Epithelial cell of prostate (primary cell): ENCODE measurements around the gene PRICKLE1.
A peak's percentile ranks its signal among the peaks of the same experiment; 100 is the strongest.

ENCODE experiments used
- DNase-seq: peaks from one replicate; pipeline ENCODE4 v3.0.0-alpha.2; 2011; ENCODE audit warnings: low read depth, low spot score
- H3K27ac ChIP-seq: fragments of 450-650 bp; 2 replicates; pipeline ENCODE4 v1.5.1; 2017; ENCODE audit warnings: mild to moderate bottlenecking

Gene PRICKLE1

DNA sequence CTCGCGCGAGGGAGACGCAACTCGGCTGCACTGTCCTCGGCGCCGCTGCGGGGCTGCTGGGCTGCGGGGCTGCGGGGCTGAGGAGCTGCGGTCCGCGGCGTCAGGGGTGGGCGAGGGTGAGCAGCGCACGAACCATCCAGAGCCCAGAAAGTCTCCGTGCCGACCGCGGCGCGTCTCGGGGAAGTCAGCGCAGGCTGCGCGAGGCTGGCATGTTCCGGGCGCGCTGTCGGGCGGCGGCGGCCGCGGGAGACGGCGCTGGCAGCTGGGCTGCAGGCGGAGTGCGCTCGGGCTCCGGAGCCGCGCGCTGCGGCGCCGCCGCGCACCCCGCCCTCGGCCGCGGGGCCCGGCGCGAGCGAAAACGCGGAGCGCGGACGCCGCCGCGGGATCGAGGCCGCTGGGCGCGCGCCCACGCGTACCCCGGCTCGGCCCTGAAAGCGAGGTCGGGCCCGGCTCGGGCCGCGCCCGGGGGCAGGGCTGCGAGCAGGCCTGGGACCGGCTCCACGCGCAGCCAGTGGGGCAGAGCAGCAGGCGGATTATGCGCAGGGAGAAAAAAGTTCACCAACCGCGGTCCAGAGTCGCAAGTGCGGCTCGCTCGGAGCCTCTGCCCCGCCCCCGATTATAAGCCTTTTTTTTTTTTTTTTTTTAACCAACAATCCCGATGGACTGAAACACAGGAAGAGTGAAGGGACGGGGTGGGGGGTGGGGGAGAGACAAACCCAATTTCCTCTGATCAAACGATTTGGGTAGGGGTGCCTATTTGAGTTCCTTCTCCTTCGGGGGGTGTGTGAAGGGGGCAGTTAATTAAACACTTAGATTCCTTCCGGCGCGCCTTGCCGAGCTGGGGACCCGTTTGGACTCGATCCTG is at the start of gene PRICKLE1:
PRICKLE1 (minus strand) TSS at position 282 of the 865 bp plus-strand sequence. CDS start 117,230 bp downstream, outside the sequence.
- no peak for DNase-seq
- H3K27ac ChIP-seq: no peak within 1 kb of the TSS

DNA sequence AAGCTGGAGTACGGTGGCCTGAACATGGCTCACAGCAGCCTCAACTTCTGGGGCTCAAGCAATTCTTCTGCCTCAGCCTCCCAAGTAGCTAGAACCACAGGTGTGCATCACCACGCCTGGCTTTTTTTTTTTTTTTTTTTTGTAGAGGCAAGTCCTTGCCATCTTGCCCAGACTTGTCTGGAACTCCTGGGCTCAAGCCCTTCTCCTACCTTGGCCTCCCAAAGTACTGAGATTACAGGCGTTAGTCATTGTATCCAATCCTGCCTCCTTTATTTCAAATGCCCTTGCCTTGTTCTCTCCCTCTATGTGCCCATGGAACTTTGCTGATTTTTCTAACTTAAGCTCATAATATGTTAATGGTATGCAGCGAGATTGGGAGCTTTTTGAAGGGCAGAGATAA is 49.2 kb upstream of the PRICKLE1 start:
- H3K27ac ChIP-seq: no peak overlapping the region

DNA sequence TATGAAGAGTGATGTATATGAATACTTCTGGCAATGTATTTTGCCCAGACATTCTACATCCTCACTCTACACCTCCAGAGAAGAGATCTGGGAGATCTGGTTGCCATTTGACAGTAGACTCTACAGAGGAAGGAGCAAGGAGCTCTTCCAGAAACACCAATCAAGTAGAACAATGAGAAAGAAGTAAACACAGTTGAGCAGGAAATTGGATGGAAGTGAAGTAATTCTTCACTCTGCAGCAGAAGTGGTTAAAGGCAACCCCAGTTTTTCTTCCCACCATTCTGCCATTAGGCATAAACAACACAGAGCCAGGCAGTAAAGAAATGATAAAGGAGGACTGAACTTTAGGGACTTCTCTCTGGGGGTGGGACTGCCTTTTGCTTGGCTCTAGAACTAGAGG is 48.5 kb upstream of the PRICKLE1 start:
- H3K27ac ChIP-seq: no peak overlapping the region
- DNase-seq: no peak

More for the DNA sequence above, 49.2 kb upstream of the PRICKLE1 start:
- DNase-seq: peak; percentile 24

DNA sequence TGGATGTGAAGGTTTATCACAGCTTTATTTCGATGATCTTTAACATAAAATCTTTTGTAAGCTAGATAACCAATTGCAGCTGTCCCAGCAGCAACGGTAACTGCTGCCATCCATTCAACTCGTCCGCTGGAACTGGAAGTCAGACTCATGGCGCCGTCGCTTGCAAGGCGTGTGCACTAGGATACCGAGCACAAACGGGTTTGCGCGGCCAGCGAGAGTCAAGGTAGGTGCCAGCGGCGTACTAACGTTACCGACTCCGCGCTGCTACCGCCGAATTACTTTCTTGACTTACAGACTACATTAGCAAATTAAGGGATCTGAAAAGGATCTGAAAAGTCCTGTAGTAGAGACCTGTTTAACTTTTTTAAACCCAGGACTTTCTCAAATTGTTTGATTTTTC is 47.4 kb upstream of the PRICKLE1 start:
- DNase-seq: no peak
- no peak overlapping the region for H3K27ac ChIP-seq

DNA sequence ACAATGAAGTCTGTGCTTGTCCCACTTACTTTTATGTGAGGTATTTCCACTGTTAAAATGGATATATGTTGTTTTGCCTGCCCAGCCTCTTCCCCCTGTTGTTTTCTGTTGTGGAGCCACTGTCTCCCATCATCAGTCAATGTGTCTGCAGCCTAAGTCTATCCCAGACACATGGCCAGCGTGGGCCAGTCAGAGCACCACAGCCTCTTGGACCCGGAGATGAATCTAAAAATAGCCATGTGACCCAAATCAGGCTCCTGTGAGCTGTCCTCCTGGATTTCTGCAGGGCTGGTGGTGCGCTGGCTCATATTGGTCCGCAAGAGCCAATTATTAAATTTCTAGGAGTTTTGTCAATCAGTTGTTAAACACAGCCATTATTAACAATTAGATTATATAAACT is 44.0 kb upstream of the PRICKLE1 start:
- H3K27ac ChIP-seq: no peak overlapping the region
- DNase-seq: no peak

DNA sequence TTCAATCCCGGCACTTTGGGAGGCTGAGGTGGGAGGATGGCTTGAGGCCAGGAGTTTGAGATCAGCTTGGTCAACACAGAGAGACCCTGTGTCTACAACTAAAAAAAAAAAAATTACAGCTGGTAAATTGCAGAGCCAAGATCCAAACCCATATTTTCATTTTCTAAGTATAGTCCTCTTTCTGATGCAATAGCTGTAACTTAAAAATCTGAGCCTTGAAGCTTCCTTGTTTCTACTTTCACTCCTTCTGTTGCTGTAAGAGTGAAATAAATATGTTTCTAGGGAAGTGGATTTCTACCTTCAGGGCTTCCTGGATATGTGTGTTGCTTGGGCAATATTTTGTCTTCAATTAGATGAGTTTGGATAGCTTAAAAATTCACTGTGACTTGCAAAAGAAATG is 42.0 kb upstream of the PRICKLE1 start:
- no peak overlapping the region for H3K27ac ChIP-seq
- no peak for DNase-seq

DNA sequence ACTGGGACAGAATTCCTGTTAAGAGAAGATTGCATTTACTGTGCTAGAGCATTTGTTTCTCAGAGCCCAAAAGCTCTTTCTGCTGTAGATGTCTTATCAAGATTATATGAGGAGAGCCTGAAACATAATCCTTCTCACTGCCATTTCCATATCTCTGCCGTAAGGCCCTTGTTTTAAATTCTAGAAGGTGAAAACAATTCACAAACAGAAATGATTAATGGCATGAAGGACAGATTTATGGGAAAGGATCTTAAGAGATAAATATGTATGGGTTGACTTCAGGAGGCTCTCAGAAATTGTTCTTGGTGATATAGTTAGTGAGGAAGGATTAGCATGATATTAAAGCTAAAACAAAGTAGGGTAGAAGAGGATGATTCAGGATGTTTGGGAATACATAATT is 40.8 kb upstream of the PRICKLE1 start:
- H3K27ac ChIP-seq: no peak overlapping the region
- DNase-seq: no peak

DNA sequence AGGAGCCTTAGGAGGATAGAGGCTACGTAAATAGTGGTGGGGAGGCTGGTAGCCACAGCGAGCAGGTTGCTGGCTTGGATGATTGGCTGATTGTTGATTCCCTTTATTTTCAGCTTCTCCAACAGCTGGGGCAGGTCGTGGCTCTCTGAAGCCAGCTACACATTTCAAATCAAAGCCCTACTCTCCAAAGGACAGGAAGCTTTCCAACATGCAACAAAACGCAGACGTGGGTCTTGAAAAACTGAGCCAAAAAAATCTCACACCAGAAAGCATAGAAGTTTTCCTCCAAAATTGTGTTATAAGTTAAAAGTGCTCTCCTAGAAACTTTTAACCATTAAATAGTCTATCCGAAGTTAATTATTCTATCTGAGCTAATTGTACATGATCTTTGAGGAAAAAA is 37.6 kb upstream of the PRICKLE1 start:
- no peak for DNase-seq
- H3K27ac ChIP-seq: no peak overlapping the region

DNA sequence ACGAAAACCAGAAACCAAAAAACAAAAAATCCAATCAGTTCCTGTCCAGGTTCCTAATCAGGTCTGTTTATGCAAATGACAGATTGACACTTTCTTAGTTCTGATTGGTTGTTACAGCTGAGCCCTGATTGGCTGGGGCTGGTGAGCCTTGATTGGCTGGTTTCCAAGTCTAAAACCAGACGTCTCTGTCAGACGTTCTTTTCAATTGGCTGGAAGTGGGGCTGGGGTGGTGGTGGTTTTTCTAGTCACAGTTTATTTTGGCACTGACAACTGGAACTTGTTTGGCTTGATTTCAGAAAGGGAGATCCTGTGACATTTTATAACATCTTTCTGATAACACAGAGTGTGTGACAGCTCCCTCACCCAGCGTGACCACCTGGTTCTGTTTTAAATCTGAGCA is 36.1 kb upstream of the PRICKLE1 start:
- DNase-seq: no peak
- no peak overlapping the region for H3K27ac ChIP-seq

DNA sequence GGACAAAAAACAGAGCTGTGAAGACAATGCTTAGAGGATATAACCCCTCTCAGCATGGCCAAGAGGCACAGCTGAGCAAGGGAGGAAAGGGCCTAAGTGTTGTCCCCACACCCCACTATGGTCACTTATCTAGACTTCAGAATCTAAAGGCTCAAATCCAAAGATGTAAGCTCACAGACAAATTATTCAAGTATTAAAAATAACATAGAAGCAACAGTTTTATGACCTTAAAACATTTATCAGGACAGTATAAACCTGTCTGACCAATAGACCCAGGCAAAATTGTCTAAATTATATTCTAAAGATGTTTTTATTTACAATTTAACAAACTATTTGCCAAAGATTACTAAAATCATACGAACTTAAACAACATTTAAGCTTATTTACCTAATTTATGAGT is 28.1 kb upstream of the PRICKLE1 start:
- H3K27ac ChIP-seq: no peak overlapping the region
- DNase-seq: no peak

DNA sequence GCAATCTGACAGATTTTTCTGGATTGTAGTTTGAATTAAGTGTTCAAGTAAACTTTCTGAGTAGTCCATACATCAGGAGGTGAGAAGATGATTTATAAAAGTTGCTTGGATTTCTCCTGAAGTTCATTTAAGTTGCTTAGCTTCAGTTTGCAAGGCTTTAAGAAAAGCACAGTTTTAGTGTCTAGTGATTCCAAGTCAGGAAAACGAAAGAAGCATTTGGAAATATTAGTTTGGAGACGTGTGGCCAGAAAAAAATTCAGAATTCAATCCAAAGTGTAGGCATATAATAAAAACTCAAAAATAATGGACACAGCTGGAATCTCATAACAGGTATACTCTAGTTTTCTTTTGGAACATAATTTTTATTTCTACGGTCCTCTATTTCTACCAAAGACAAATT is 25.5 kb upstream of the PRICKLE1 start:
- no peak for DNase-seq
- no peak overlapping the region for H3K27ac ChIP-seq

DNA sequence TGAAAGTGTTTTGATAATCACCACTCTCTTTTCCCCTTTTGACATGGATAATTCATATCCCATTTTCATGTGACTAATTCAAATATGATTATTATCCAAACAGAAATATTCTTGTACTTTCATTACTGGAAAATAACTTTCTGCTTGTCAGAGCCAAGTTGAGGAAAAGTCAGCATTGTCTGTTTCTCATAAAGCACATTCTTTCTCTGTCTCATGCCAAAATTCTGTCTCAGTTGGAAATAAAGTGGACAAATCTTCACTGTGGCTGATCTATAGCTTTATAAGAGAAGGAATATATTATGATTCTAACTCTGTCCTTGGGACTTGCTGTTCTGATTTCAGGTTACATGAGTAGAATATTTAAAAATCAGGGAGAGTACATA is 22.7 kb upstream of the PRICKLE1 start:
- no peak for DNase-seq
- H3K27ac ChIP-seq: no peak overlapping the region

DNA sequence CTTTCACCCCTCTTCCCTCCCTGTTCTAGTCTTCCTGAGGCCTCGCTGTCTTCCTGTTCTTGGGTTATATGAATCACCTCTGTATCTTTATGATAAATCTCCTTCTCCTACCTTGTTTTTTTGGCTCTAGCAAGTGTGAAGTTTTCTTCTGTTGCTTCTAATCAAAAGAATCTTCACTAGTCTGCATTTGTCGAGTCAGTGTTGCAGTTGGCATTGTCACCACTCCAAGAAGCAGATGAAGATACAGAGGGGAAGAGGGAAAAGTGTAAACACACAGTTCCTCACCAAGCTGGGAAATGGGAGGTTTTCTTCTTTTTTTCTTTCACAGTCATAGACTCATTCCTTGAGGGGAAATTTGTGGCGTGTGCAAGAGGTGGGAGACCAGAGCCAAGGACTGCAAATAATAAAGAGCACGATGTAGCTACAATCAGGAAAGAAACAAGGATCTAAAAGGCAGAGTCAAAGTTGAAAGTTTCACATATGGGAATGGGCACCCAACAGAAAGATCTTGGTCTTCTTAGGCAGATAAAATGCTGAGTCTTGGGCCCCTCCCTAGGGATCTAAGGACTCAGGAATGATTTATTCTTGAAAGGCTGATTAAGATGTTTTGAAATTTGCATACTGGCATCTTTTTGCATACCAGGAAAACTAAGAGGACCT is 22.2 kb upstream of the PRICKLE1 start:
- DNase-seq: no peak
- no peak overlapping the region for H3K27ac ChIP-seq

DNA sequence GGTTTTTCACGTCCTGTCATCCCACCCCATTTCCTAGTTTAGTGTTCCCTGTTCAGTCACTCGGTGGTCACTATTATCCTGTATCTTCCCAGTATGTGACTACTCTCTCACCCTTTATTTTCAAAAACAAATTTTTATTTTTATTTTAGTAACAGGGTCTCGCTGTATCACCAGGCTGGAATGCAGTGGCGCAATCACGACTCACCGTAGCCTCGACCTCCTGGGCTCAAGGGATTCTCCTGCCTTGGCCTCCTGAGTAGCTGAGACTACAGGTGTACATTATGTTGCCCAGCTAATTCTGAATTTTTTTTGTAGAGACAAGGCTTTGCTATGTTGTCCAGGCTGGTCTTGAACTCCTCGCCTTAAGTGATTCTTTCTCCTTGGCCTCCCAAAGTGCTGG is 20.1 kb upstream of the PRICKLE1 start:
- no peak for DNase-seq
- no peak overlapping the region for H3K27ac ChIP-seq

DNA sequence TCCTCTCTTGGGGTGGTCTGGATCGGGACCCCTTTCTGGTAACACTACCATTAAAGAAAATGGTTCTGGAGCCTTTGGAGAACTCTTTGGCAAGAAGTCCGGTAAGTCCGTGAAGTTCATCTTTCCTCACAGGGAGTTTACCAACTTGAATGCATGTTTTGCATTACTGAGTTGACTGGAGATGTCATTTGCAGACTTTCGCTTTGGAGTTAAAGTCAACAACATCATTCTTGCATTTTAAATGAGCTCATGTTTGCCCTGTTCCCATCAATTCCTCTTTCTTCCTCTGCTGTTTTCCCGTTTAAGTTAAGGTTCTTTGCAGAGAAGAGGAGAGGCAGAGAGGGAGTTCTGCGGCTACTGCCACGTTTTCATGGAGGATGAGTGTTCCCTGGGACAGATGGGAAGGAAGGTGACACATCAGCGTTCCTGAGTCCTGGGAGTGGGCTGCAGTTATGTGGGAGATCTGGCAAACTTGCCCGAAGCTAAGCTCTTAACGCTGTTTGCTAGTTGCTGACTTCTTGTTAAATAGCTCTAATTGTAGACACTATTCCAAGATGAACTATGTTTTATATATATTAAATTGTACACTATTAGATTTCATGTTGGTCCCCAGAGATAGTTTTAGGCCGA is 18.8 kb upstream of the PRICKLE1 start:
- DNase-seq: no peak
- H3K27ac ChIP-seq: no peak overlapping the region

DNA sequence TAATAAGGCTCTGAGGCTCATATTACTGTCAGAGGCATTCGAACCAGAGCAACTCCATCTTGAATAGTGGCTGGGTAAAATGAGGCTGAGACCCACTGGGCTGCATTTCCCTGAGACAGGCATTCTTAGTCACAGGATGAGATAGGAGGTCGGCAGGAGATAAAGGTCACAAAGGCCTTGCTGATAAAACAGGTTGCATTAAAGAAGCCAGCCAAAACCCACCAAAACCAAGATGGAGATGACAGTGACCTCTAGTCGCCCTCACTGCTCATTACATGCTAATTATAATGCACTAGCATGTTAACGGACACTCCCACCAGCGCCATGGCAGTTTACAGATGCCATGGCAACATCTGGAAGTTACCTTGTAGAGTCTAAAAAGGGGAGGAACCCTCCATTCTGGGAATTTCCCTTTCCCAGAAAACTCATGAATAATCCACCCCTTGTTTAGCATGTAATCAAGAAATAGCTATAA is 18.1 kb upstream of the PRICKLE1 start:
- no peak overlapping the region for H3K27ac ChIP-seq
- no peak for DNase-seq

DNA sequence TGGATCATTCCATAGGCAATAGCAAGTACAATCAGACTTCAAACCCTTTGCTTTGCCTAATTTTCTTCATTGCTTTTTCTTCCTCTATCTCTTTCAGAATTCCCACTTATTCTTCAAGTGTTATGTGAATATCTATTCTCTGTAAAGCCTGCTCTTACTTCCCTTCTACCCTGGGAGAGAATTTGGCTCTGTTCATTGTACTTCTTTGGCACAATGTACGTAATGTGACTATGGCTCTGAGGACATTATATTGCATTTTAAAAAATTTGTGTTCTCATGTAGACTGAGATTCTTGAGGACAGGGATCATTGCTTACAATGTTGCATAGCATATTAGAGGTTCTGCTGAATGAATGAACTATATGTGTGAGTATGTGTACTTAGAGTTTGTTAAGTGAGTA is 16.9 kb upstream of the PRICKLE1 start:
- no peak overlapping the region for H3K27ac ChIP-seq
- DNase-seq: no peak

DNA sequence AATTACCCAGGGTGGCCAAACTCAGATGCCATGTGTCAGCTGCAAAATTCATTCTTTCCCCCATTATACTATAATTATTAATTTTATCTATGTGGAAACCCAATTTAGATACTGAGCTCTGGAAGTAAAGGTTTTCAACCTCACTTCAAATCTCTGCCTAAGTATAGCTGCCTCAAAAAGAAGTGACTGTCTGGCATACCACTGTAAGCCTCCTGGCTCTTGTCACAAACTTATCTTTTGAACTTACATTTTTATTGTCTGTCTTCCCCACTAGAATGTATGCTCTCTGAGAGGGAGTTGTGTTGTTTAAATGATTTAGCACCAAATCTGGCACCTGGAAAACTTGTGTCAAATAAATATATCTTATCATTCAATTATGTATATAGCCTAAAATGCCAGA is 16.1 kb upstream of the PRICKLE1 start:
- no peak overlapping the region for H3K27ac ChIP-seq
- DNase-seq: no peak

DNA sequence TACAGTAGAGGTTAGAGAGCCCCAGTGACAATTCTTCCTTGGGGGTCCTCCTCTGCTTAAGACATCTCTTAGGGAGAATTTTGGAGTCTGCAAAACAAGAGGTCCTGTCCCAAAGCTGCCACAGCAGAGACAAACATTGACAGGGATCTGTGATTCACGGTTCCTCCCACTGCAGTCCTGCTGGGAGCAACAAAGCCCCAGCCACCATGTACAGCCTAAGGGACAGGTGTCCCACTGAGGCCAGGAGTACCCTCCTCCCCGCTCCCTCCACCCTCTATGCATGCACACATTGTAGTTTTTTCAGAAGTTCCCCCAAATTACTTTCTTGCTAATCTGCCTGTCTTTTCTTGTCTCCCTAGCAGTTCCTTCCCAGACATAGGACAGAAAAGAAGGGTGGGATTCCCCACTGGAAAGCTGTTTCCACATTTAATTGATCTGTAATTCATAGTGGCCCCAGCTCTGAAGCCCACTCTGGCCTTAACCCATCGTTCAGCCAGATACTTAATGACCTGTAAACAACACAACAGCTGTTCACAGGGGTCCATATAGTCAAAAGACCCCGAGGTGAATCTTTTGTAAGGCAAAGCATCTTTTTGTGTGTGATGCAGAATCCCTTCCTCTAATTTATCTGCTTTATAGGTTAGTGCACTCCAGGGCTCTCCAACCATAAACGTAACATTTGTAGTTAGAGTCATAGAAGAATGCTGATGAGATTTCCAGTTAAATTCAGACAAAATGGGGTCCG is 13.9 kb upstream of the PRICKLE1 start:
- no peak for DNase-seq
- no peak overlapping the region for H3K27ac ChIP-seq

DNA sequence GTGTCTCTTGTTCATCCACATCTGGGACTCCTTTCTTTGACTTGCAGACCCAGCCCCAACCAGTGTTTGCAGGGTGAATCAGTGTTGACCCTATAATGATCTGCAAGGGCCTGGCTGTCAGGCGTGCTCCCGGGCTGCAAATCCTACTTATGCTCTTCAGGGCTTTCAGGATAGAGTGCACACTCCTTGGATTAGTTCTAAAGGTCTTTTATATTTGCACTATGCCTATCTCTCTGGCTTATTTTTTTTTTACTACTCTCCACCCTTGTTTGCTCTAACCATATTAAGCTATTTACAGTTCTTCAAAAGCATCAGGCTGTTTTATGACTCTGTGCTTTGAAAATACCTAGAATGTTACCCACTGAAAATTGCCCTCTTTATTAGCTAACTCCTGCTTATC is 4.3 kb upstream of the PRICKLE1 start:
- no peak for DNase-seq

More for the DNA sequence above, 4.3 kb upstream of the PRICKLE1 start:
- H3K27ac ChIP-seq: no peak overlapping the region
